GM21381 (cell line): ENCODE data around the gene RHBDF2.
A peak's percentile ranks its signal among the peaks of the same experiment; 100 is the strongest.

Source experiments
- ATAC-seq: cut with Tn5 transposase; IDR thresholded peaks from one replicate; pipeline ENCODE4 v1.9.1; 2021; ENCODE audit warnings: mild to moderate bottlenecking, moderate library complexity; ENCODE audit not compliant: unreplicated experiment

RHBDF2 gene

GRCh38 chr17:76502341-76503211 lies 1.4 kb upstream of the RHBDF2 start:
- no peak for ATAC-seq

- ATAC-seq: no peak
Observed at GRCh38 chr17:76501827-76502307, 644 bp upstream of the RHBDF2 start.

DNA sequence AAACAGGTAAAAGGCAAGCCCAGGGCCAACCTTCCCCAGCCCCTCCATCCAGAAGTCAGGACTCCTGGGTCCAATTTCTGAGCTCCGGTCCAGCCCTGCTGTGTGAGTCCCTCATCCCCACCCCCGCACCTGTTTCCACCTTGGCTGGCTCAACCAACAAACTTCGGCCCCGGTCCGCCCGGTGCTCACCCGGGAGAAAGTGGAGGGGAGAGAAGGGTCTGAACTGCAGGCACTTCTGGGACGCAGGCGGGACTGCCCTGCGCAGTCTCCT lies 541 bp downstream of the RHBDF2 start:
- ATAC-seq: no peak

GRCh38 chr17:76500074-76500746 lies 1.0 kb downstream of the RHBDF2 start:
- ATAC-seq: no peak

DNA sequence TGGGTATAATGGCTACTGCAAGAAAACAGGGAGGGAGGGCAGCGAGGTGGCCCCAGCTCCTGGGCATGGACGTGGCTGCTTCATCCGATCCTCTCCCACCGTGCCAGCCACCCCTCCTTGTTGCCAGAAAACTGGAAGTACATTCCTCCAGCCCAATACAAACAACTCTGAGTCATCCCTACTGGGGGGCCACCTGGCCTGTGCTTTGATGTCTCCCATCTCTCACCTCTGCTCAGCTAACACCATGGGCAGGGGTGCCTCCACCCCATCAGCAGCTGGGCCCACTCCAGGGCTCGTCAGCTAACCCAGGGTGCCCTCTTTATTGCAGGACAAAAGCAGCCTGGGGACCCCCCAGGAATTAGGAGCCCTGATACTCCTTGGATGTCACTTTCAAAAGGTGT lies 2.0 kb downstream of the RHBDF2 start:
- ATAC-seq: no peak

GRCh38 chr17:76498876-76499251 lies 2.4 kb downstream of the RHBDF2 start:
- ATAC-seq: no peak

DNA sequence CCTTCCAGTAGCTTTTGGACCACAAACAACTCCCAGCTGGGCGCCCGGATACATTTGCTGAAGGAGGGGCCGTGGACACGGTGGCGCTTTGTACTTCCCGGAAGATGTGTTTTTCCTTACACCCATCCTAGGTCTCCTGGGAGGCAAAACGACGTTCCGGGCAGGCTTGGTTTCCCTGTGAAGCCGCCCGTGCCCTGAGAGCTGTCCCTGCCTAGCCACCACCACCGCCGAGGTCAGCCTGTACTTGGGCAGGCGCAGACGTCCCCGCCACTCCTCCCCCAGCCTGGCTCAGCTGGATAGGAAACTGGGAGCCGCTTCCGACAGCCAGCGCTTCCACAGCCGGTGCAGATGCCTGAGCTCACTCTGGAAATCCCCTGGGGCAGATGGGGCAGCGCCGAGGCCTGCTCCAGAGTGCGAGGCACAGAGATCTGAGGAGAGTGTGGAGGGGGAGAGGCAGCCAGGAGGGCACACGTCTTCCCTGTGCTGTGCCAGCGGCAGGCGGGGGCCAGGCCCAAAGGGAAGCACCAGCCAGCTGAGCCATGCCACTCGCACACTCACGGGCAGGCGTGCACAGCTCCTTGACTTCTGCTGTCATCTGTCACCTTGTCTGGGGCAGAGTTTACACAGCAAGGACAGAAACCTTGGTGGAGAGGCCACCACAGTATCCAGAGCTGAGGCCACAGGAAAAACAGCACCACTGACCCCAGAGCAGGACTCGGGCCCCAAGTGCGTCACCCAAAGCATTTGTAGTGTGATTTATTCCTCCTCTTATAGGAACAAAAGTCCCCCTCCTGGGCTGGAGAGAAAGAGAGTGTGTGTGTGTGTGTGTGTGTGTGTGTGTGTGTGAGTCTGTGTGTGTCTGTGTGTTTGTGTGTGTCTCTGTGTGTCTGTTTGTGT lies 3.0 kb downstream of the RHBDF2 start:
- ATAC-seq: no peak

- ATAC-seq: no peak
Observed at GRCh38 chr17:76497699-76497978, 3.6 kb downstream of the RHBDF2 start.

- ATAC-seq: no peak
Observed at GRCh38 chr17:76496464-76496863, 4.8 kb downstream of the RHBDF2 start.

DNA sequence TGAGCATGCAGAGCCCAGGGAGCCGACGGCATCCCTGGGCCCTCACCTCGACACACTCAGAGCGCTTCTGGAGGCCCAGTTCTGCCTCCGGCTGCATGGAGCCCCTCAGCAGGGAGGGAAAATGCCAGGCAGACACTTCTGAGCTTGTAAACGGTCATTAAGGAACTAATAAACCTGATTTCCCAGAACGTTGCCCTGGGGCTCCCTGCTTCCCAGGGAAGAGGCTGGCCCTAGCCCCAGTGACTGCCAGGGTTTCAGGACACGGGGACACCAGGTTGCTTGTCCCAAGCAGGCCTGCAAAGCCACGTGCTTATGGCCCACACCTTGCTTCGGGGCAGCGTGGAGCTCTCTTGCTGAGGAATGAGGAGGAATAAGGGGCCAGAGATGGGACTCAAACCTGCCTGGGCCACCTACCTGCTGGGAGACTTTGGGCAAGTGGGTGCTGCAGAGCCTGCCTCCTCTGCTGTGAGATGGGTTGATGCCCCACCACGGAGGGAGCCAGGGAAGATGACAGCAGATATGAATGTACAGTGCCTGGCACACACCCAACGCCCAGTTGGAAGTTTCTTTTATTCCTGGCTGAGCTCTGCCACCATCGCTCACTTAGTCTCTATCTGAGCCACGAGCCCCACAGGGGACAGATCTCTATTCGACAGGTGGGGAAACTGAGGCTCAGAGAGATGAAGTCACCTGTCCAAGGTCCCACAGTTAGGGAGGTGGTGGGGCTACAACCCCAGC lies 5.4 kb downstream of the RHBDF2 start:
- no peak for ATAC-seq

GRCh38 chr17:76493505-76494167 lies 7.6 kb downstream of the RHBDF2 start:
- no peak for ATAC-seq

- ATAC-seq: peak; percentile 38
Observed at GRCh38 chr17:76492989-76493501, 8.2 kb downstream of the RHBDF2 start.

GRCh38 chr17:76492123-76492988 lies 8.9 kb downstream of the RHBDF2 start:
- peak; percentile 37 for ATAC-seq

DNA sequence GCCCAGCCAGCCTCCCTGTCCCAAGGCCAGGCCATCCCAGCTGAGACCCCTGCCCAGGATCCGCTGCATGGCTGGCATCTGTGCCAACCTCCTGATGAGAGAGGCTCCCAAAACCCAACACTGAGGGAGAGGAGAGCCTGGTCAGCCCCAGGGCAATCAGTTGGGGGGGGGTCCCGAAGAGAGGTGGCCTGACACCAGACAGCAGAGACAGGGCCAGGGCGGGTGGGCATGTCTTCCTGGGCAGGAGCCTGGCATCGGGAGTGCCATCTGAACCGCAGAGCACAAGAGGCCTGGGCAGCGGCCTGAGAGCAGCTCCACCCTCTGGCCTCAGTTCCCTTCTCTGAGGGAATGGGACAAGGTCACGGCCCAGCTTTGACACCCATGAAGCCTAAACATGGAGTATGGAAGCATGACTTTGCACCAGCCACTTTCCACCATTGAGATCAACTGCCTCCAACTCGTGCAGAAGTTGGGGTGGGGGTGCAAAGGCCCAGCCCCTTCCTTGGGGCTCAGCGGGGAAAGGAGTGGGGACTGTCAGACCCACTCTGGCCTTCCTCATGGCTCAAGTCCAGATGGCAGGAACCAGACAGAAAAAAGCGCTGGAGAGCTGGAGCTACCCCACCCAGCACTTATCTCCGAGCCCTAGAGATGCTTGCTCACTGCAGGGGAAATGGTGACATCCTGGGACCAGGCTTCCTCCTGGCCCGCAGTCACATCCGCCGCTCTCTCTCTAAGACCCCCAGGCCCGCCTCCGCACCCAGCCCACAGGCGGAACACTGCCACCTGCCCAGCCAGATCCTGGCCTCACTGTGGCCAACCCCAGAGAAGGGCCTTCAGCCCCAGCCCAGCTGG lies 9.7 kb downstream of the RHBDF2 start:
- peak; percentile 2 for ATAC-seq

GRCh38 chr17:76490112-76490710 lies 11.0 kb downstream of the RHBDF2 start:
- no peak for ATAC-seq

GRCh38 chr17:76487451-76488192 lies 13.6 kb downstream of the RHBDF2 start:
- ATAC-seq: no peak

GRCh38 chr17:76485569-76485968 lies 15.7 kb downstream of the RHBDF2 start:
- ATAC-seq: no peak
